22Rv1 (cell line): ENCODE data around the gene MRPL58.

ENCODE experiments used
- ZFX ChIP-seq: fragments of 450-650 bp; IDR thresholded peaks from 2 replicates; pipeline ENCODE4 v1.6.1; 2017; ENCODE audit warnings: antibody characterized with exemption, borderline replicate concordance
- TF ChIP-seq, protein P1 (sequence below): fragments of 450-650 bp; IDR thresholded peaks from 2 replicates; pipeline ENCODE4 v1.5.1; 2017; ENCODE audit warnings: mild to moderate bottlenecking

DNA sequence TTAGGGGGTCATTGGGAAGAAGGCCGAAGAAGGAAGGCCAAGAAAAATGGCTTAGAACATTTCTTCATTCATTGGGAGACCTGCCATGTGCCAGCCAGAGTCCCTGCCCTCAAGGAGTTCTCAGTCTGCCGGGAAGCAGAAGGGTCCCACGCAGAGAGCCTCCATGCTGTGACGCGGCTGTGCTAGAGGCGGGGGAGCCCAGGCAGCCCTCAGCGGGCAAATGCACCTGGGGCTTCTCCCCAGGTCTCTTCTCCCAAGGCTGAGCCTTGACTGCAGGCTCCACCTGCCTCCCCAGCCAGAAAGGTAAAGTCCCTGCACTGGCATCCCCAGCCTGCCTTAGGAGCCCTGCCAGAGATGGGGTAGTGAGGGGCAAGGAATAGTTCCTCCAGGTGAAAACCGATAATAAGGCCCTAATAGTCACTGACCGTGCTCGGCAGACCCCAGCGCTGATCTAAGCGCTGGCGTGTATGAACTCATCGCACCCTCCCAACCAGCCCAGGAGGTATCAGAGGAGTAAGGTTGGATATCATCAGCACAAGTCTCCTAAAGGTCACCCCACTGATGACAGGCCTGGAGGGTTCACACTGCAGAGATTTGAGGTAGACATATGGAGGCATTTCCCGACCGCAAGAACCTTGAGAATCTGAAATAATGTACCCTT lies 31.0 kb upstream of the MRPL58 start:
- TF ChIP-seq, protein P1, sequence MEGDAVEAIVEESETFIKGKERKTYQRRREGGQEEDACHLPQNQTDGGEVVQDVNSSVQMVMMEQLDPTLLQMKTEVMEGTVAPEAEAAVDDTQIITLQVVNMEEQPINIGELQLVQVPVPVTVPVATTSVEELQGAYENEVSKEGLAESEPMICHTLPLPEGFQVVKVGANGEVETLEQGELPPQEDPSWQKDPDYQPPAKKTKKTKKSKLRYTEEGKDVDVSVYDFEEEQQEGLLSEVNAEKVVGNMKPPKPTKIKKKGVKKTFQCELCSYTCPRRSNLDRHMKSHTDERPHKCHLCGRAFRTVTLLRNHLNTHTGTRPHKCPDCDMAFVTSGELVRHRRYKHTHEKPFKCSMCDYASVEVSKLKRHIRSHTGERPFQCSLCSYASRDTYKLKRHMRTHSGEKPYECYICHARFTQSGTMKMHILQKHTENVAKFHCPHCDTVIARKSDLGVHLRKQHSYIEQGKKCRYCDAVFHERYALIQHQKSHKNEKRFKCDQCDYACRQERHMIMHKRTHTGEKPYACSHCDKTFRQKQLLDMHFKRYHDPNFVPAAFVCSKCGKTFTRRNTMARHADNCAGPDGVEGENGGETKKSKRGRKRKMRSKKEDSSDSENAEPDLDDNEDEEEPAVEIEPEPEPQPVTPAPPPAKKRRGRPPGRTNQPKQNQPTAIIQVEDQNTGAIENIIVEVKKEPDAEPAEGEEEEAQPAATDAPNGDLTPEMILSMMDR = no peak
- TF ChIP-seq ZFX = no peak
